Measurements from ENCODE around the gene PHACTR4. TPM values are rescaled to one million over a fixed set of nuclear protein-coding genes. Genes with fewer than 3 reads are reported as not detected.

PHACTR4 gene
- total and polyA plus RNA-seq, 10 of the 15 experiments (the other 5 are each of a cell fraction or from before 2014, with no cell fraction given), result 8.9 to 34.2 (median 12.5) TPM

- TF ChIP-seq, protein P1, sequence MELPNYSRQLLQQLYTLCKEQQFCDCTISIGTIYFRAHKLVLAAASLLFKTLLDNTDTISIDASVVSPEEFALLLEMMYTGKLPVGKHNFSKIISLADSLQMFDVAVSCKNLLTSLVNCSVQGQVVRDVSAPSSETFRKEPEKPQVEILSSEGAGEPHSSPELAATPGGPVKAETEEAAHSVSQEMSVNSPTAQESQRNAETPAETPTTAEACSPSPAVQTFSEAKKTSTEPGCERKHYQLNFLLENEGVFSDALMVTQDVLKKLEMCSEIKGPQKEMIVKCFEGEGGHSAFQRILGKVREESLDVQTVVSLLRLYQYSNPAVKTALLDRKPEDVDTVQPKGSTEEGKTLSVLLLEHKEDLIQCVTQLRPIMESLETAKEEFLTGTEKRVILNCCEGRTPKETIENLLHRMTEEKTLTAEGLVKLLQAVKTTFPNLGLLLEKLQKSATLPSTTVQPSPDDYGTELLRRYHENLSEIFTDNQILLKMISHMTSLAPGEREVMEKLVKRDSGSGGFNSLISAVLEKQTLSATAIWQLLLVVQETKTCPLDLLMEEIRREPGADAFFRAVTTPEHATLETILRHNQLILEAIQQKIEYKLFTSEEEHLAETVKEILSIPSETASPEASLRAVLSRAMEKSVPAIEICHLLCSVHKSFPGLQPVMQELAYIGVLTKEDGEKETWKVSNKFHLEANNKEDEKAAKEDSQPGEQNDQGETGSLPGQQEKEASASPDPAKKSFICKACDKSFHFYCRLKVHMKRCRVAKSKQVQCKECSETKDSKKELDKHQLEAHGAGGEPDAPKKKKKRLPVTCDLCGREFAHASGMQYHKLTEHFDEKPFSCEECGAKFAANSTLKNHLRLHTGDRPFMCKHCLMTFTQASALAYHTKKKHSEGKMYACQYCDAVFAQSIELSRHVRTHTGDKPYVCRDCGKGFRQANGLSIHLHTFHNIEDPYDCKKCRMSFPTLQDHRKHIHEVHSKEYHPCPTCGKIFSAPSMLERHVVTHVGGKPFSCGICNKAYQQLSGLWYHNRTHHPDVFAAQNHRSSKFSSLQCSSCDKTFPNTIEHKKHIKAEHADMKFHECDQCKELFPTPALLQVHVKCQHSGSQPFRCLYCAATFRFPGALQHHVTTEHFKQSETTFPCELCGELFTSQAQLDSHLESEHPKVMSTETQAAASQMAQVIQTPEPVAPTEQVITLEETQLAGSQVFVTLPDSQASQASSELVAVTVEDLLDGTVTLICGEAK (IDR thresholded peaks at IDR 0.05; ENCODE audit: borderline replicate concordance), result no peak
- TF ChIP-seq RUNX3 (IDR thresholded peaks at IDR 0.05; ENCODE audit: low read length), result peak; percentile 58; the same call in 1 of the 2 replicates
- TF ChIP-seq ZNF687 (IDR thresholded peaks at IDR 0.05), result 0 out of 2 replicates have a peak, but pooled peaks have one; percentile 20
- TF ChIP-seq IRF5 (IDR thresholded peaks at IDR 0.05; ENCODE audit: borderline replicate concordance), result no peak
- TF ChIP-seq, protein P2, sequence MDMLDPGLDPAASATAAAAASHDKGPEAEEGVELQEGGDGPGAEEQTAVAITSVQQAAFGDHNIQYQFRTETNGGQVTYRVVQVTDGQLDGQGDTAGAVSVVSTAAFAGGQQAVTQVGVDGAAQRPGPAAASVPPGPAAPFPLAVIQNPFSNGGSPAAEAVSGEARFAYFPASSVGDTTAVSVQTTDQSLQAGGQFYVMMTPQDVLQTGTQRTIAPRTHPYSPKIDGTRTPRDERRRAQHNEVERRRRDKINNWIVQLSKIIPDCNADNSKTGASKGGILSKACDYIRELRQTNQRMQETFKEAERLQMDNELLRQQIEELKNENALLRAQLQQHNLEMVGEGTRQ (IDR thresholded peaks at IDR 0.05; ENCODE audit: borderline replicate concordance, low read depth, low read length), result peak; percentile 8; the same call in 1 of the 2 replicates
- no peak for TF ChIP-seq PKNOX1 (IDR thresholded peaks at IDR 0.05)
- 0 out of 2 replicates have a peak, but pooled peaks have one; percentile 20 for TF ChIP-seq NFYB (IDR thresholded peaks at IDR 0.05; ENCODE audit: insufficient read depth, low read depth, low read length)
- TF ChIP-seq RAD51 (IDR thresholded peaks at IDR 0.05), result peak; percentile 85
- no peak for TF ChIP-seq BACH1 (IDR thresholded peaks at IDR 0.05; ENCODE audit: borderline replicate concordance)
- TF ChIP-seq BCL11A (IDR thresholded peaks at IDR 0.05; ENCODE audit: low read depth, low read length), result no peak
- no peak for TF ChIP-seq ESRRA (IDR thresholded peaks at IDR 0.05; ENCODE audit: low read length)
- no peak for TF ChIP-seq ZNF274 (IDR thresholded peaks at IDR 0.05; ENCODE audit: insufficient read depth, insufficient read length)
- TF ChIP-seq BRCA1 (IDR thresholded peaks at IDR 0.05; ENCODE audit: low read depth, low read length), result no peak
- no peak for TF ChIP-seq E2F8 (IDR thresholded peaks at IDR 0.05; ENCODE audit: low read depth, partially characterized antibody)
Measured at GRCh38 chr1:28428012-28428411, 58.5 kb downstream of the PHACTR4 start (continued).
